GM12874 (cell line): ENCODE measurements around the gene SLC5A1.

Experiments
- TF ChIP-seq, protein P1 (sequence below): IDR thresholded peaks from 2 replicates; pipeline ENCODE4 v1.5.1; 2011; ENCODE audit warnings: low read depth, mild to moderate bottlenecking, control low read depth, low read length, moderate library complexity; ENCODE audit not compliant: insufficient read depth

The SLC5A1 gene

DNA sequence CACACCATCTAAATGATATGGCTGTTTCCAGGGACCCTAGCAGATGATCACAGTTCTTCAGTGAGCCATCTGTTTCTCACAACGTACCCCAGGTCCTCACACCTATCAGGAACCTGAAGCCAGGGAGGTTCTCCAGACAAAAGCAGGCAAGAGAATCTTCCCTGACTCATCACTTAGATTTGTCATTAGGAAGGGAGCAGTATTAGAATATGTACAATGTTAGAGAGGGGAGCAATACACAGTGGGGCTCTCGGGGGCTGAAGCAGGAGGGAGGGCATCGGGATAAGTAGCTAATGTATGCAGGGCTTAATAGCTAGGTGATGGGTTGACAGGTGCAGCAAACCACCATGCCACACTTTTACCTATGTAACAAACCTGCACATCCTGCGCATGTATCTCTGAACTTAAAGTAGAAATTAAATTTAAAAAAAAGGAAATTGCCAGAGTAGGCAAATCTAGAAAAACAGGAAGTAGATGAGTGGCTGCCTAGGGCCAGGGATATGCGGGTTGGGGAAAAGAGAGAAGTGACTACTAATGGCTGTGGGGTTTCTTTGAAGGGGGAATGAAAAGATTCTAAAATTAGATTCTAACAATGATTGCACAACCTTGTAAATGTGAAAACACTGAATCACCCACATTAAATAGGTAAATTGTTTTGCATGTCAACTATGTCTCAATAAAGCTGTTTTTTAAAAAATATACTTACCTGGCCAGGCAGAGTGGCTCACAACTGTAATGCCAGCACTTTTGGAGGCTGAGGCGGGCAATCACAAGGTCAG is 101.6 kb downstream of the SLC5A1 start:
- TF ChIP-seq, protein P1, sequence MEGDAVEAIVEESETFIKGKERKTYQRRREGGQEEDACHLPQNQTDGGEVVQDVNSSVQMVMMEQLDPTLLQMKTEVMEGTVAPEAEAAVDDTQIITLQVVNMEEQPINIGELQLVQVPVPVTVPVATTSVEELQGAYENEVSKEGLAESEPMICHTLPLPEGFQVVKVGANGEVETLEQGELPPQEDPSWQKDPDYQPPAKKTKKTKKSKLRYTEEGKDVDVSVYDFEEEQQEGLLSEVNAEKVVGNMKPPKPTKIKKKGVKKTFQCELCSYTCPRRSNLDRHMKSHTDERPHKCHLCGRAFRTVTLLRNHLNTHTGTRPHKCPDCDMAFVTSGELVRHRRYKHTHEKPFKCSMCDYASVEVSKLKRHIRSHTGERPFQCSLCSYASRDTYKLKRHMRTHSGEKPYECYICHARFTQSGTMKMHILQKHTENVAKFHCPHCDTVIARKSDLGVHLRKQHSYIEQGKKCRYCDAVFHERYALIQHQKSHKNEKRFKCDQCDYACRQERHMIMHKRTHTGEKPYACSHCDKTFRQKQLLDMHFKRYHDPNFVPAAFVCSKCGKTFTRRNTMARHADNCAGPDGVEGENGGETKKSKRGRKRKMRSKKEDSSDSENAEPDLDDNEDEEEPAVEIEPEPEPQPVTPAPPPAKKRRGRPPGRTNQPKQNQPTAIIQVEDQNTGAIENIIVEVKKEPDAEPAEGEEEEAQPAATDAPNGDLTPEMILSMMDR = no peak

DNA sequence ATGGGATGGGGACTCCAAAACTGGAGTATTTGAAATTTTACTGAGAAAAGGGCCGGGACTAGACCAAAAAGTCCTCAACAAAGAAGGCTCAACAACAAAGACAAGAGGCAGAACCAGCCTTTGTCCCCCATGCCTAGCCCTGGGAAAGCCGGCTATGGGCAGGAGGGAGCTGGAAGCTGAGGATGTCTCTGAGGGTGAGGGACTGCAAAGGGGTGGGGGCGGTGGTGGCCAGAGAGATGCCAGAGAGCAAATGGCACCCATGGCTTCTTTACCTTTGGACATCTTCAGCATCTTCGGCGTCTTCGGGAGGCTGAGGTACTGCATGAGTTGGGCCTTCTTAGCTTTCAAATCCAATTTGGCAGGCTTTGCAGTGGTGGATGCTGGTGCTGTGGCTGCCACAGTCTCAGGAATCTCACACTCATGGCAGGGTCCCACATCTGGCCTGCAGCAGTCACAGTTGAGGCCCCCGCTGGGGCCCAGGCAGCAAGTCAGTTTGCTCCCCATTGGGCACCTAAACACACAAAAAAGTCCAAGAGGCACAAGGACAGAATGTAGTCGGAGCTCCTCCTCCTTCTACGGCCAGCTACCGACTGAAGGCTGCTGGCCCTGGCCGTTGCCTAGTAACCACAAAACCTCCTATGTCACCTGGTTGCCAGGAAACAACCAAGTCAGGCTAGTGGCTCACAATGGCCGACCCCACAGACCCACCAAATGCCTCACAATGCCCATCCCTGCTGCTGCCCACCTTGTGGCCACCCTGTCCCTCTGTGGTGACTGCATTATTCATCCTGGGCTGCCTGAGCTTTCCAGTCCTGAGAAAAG is 115.9 kb downstream of the SLC5A1 start, which contains the start of gene C22orf42:
Gene C22orf42 (minus strand): TSS at position 592 of the 822 bp plus-strand sequence. CDS start 88 bp downstream, at position 504.
- TF ChIP-seq, protein P1 = no peak
